HL-60 (cell line): ENCODE data around the gene FHIT.

Experiments used
- DNase-seq, 2 experiments: peaks; one replicate each; pipeline ENCODE4 v3.0.0-alpha.2; 2010 to 2020; ENCODE audit warnings: low read depth in 1 of 2, low spot score in 1 of 2
- H3K27ac ChIP-seq: fragments of 250-450 bp; sonication (Bioruptor Pico); replicated peaks from 2 replicates; pipeline ENCODE4 v1.5.1; 2020; ENCODE audit warnings: mild to moderate bottlenecking, moderate library complexity
- H3K27me3 ChIP-seq: fragments of 250-450 bp; sonication (Bioruptor Pico); 2 replicates; pipeline ENCODE4 v1.5.1; 2021; ENCODE audit warnings: mild to moderate bottlenecking, moderate library complexity; ENCODE audit not compliant: insufficient read depth, poor library complexity, severe bottlenecking
- H3K4me3 ChIP-seq: replicated peaks from 2 replicates; pipeline ENCODE4 v1.5.1; 2011; ENCODE audit warnings: mild to moderate bottlenecking, control low read depth, low read length; ENCODE audit not compliant: insufficient read depth
- GABPA ChIP-seq: IDR thresholded peaks from 2 replicates; pipeline ENCODE4 v1.6.1; 2012; ENCODE audit warnings: low read depth
- POLR2AphosphoS5 ChIP-seq: IDR thresholded peaks from 2 replicates; pipeline ENCODE4 v1.6.1; 2012; ENCODE audit warnings: low read depth
- SPI1 ChIP-seq: IDR thresholded peaks from 2 replicates; pipeline ENCODE4 v1.6.1; 2012; ENCODE audit warnings: low read depth, mild to moderate bottlenecking, borderline replicate concordance
- TF ChIP-seq, protein P1 (sequence below): IDR thresholded peaks from one replicate; pipeline ENCODE4 v1.5.1; 2011; ENCODE audit warnings: low read length, control low read depth, inconsistent platforms; ENCODE audit not compliant: insufficient read depth
- TF ChIP-seq, protein P2 (sequence below): IDR thresholded peaks from 2 replicates; pipeline ENCODE4 v1.6.1; 2012; ENCODE audit warnings: low read depth; ENCODE audit not compliant: insufficient replicate concordance

The FHIT gene

DNA sequence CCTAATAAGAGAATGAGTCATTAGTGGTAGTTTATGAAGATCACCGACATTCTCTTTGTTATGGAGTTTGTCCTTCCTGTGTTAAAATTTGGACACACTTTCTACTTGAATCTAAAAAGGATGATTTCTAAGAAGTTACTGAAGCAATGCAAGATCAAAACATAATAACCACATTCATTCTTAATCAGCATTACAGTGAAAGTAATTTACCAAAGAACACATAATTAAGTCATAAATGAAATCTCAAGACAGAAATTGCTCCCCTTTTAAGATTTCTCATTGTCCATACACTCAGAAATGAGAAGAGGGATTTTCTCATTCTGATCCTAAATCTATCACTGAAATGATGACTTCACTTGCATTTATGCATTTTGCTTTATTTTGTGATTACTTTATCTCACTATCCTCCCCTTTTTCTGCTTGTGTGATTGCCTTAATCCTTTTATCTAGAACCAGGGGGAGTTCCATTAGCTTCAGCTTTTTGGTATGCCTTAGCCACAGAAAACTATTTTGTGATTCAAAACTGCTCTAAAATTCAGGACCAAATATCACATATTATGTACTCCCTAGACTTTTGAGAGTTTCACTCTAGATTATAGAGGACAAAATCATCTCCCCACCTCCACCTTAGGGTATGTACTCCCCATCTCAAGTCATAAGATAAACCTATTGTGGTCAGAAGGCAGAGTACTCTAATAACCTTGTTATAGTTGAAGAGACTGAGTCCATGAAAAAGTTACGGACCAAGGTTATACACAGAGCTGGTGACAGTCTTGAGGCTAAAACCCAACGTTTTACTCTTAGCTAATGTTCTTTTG is 1383.9 kb downstream of the FHIT start:
- H3K27ac ChIP-seq = no peak overlapping the region
- no peak overlapping the region for H3K4me3 ChIP-seq
- TF ChIP-seq, protein P1, sequence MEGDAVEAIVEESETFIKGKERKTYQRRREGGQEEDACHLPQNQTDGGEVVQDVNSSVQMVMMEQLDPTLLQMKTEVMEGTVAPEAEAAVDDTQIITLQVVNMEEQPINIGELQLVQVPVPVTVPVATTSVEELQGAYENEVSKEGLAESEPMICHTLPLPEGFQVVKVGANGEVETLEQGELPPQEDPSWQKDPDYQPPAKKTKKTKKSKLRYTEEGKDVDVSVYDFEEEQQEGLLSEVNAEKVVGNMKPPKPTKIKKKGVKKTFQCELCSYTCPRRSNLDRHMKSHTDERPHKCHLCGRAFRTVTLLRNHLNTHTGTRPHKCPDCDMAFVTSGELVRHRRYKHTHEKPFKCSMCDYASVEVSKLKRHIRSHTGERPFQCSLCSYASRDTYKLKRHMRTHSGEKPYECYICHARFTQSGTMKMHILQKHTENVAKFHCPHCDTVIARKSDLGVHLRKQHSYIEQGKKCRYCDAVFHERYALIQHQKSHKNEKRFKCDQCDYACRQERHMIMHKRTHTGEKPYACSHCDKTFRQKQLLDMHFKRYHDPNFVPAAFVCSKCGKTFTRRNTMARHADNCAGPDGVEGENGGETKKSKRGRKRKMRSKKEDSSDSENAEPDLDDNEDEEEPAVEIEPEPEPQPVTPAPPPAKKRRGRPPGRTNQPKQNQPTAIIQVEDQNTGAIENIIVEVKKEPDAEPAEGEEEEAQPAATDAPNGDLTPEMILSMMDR = no peak
- no peak for TF ChIP-seq POLR2AphosphoS5
- TF ChIP-seq, protein P2, sequence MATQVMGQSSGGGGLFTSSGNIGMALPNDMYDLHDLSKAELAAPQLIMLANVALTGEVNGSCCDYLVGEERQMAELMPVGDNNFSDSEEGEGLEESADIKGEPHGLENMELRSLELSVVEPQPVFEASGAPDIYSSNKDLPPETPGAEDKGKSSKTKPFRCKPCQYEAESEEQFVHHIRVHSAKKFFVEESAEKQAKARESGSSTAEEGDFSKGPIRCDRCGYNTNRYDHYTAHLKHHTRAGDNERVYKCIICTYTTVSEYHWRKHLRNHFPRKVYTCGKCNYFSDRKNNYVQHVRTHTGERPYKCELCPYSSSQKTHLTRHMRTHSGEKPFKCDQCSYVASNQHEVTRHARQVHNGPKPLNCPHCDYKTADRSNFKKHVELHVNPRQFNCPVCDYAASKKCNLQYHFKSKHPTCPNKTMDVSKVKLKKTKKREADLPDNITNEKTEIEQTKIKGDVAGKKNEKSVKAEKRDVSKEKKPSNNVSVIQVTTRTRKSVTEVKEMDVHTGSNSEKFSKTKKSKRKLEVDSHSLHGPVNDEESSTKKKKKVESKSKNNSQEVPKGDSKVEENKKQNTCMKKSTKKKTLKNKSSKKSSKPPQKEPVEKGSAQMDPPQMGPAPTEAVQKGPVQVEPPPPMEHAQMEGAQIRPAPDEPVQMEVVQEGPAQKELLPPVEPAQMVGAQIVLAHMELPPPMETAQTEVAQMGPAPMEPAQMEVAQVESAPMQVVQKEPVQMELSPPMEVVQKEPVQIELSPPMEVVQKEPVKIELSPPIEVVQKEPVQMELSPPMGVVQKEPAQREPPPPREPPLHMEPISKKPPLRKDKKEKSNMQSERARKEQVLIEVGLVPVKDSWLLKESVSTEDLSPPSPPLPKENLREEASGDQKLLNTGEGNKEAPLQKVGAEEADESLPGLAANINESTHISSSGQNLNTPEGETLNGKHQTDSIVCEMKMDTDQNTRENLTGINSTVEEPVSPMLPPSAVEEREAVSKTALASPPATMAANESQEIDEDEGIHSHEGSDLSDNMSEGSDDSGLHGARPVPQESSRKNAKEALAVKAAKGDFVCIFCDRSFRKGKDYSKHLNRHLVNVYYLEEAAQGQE = no peak
- no peak for TF ChIP-seq GABPA
- TF ChIP-seq SPI1 = no peak
- DNase-seq = no peak
- H3K27me3 ChIP-seq = no peaks in the 10 kb centered on the region

DNA sequence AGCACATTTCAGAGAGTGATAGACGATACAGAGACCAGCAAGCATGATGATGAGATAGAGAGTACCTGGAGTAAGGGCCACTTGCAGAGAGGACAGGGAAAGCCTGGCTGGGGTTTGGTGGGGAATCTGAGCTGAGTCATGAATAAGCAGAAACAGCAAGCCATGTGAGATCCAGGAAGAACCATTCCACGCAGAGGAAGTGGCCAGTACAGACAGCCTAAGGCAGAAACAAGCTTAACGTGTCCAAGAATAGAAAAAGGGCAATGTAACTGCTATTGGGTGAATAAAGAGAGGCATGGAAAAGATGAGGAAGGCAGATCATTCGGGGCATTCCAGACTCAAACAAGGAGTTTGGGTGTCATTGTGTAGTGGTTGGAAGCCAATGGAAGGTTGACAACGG is 1385.2 kb downstream of the FHIT start:
- H3K27ac ChIP-seq = no peak overlapping the region
- H3K27me3 ChIP-seq = no peaks in the 10 kb centered on the region
- no peak overlapping the region for H3K4me3 ChIP-seq
- DNase-seq = no peak
- TF ChIP-seq, protein P2 = no peak
- TF ChIP-seq SPI1 (0 out of 2 replicates have a peak, but pooled peaks have one; percentile 27), POLR2AphosphoS5 (no peak), GABPA (no peak)
- TF ChIP-seq, protein P1 = no peak

DNA sequence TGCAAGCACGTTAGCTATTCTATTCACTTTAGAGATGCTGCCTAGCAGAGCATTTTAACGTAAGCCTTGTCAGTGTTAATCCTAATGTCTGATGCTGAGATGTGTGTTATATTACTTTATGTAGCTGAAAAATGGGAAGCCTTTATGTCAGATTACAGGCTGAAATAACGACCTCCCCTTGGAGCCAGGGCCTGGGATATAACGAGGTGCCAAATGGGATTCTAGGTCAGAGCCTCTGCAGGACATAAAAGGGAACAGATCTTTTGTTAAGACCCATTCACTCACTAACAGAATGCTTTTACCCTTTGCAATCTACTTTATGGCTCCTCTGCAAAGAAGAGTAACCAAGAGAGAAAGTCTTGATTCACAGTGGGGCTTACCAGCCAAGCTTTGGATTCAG is 1385.9 kb downstream of the FHIT start:
- Histone ChIP-seq H3K27ac (no peak overlapping the region), H3K4me3 (no peak overlapping the region), H3K27me3 (no peaks in the 10 kb centered on the region)
- no peak for DNase-seq
- no peak for TF ChIP-seq SPI1
- TF ChIP-seq, protein P1 = no peak
- TF ChIP-seq GABPA = no peak
- TF ChIP-seq POLR2AphosphoS5 = no peak
- TF ChIP-seq, protein P2 = no peak
